ENCODE measurements around the gene TPST1.

GRCh38 chr7:66163186-66163610 is 41.9 kb upstream of the TPST1 start:
- TF ChIP-seq CTCF (conservative IDR thresholded peaks at IDR 0.05) (no peak), ZFX (IDR thresholded peaks at IDR 0.05) (no peak)

Measured in C4-2B (cell line).